Retinal pigment epithelial cell (primary cell): Measurements from ENCODE around the gene CASP5.
A peak's percentile ranks its signal among the peaks of the same experiment; 100 is the strongest.
"Not testable (repeated sequence)": the region's sequence is repeated elsewhere in the genome, so short reads cannot be mapped to it uniquely, and the experiment has no call there.

ENCODE experiments used
- DNase-seq: peaks from one replicate; pipeline ENCODE4 v3.0.0-alpha.2; 2010; ENCODE audit warnings: low read depth
- H3K4me3 ChIP-seq: 2 replicates; pipeline ENCODE4 v1.5.1; 2011; ENCODE audit warnings: mild to moderate bottlenecking, low read length, control low read depth, moderate library complexity
- TF ChIP-seq, protein P1 (sequence below): conservative IDR thresholded peaks from 2 replicates; pipeline ENCODE4 v1.5.1; 2011; ENCODE audit warnings: low read depth, low read length, control low read depth, inconsistent platforms

Gene CASP5

DNA sequence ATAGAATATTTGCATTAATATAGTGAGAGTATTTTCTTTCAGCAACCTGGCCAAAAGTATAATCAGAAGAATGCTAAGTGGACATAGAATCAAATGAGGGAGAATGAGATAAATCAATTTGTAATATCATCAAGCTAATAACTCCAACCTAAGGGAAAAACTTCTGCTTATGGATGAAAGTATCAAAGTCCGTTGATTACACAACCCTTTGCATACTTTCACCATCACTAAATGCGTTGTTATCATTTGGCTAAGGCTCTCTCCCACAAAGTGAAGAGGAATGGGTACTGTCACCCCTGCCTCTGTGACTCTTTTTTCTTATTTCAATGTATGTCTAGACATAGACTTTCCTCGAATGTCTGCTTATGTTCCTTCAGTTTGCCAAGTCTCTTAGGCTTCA lies 38.2 kb downstream of the CASP5 start:
- H3K4me3 ChIP-seq: no peak overlapping the region
- TF ChIP-seq, protein P1, sequence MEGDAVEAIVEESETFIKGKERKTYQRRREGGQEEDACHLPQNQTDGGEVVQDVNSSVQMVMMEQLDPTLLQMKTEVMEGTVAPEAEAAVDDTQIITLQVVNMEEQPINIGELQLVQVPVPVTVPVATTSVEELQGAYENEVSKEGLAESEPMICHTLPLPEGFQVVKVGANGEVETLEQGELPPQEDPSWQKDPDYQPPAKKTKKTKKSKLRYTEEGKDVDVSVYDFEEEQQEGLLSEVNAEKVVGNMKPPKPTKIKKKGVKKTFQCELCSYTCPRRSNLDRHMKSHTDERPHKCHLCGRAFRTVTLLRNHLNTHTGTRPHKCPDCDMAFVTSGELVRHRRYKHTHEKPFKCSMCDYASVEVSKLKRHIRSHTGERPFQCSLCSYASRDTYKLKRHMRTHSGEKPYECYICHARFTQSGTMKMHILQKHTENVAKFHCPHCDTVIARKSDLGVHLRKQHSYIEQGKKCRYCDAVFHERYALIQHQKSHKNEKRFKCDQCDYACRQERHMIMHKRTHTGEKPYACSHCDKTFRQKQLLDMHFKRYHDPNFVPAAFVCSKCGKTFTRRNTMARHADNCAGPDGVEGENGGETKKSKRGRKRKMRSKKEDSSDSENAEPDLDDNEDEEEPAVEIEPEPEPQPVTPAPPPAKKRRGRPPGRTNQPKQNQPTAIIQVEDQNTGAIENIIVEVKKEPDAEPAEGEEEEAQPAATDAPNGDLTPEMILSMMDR: no peak
- no peak for DNase-seq

DNA sequence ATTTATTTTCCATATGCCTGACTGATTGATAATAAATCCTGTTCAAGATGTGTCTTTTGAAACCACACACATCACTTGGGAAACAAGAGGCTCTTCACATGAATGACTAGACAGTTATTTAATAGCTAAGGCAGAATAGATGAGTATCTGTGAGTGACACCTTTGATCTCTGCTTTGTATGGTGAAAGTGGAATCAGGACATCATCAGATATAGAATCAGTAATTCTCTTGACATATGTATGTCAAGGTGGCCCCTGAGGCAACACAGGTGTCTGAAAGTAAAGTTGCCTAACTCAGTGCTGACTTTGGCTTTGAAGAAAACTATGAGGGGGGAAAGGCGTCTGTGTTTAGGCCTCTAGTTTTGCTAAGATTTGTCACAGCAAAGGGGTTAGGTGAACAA lies 43.1 kb downstream of the CASP5 start:
- TF ChIP-seq, protein P1: no peak
- no peak overlapping the region for H3K4me3 ChIP-seq
- no peak for DNase-seq

DNA sequence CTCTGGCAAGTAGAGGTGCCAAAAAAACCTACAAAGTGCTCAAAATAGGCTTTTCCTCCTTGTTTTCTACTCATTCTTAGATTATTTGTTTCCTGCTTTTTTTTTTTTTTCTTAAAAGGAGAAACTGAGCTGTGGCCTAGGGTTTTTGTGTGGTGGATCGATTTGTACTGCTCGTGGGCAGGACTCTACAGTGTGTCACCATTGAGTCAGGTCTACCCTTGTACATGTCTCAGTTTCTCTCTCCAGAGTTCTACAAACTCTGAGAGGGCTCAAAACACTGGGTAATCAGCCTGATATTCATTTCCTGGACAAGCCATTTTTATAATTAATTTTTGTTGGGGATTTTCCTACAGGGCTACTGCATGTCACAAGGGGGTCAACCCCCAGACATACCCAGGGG lies 49.4 kb downstream of the CASP5 start:
- TF ChIP-seq, protein P1: no peak
- no peak overlapping the region for H3K4me3 ChIP-seq

DNA sequence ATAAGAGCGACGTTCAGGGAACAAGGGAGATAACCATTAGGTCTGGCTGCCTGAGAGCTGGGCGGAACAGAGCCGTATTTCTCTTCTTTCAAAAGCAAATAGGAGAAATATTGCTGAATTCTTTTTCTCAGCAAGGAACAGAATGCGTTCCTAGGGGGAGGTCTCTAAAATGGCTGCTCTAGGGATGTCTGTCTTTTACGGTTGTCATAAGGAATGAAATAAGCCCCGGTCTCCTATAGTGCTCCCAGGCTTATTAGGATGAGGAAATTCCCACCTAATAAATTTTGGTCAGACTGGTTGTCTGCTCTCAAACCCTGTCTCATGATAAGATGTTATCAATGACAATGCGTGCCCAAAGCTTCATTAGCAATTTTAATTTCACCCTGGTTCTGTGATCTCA lies 50.0 kb downstream of the CASP5 start:
- DNase-seq, H3K4me3 ChIP-seq: not testable (repeated sequence)

More for the DNA sequence above, 49.4 kb downstream of the CASP5 start:
- DNase-seq: no peak

DNA sequence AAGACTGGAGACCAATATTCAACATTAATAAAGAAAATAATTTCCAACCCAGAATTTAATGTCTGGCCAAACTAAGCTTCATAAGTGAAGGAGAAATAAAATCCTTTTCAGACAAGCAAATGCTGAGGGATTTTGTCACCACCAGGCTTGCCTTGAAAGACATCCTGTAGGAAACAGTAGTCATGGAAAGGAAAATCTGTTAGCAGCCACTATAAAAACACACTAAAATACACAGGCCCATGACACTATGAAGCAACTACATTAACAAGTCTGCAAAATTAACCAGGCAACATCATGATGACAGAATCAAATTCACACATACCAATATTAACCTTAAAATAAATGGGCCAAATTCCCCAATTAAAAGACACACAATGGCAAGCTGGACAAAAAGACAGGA lies 52.2 kb downstream of the CASP5 start:
- DNase-seq: no peak
- TF ChIP-seq, protein P1: no peak
- no peak overlapping the region for H3K4me3 ChIP-seq

DNA sequence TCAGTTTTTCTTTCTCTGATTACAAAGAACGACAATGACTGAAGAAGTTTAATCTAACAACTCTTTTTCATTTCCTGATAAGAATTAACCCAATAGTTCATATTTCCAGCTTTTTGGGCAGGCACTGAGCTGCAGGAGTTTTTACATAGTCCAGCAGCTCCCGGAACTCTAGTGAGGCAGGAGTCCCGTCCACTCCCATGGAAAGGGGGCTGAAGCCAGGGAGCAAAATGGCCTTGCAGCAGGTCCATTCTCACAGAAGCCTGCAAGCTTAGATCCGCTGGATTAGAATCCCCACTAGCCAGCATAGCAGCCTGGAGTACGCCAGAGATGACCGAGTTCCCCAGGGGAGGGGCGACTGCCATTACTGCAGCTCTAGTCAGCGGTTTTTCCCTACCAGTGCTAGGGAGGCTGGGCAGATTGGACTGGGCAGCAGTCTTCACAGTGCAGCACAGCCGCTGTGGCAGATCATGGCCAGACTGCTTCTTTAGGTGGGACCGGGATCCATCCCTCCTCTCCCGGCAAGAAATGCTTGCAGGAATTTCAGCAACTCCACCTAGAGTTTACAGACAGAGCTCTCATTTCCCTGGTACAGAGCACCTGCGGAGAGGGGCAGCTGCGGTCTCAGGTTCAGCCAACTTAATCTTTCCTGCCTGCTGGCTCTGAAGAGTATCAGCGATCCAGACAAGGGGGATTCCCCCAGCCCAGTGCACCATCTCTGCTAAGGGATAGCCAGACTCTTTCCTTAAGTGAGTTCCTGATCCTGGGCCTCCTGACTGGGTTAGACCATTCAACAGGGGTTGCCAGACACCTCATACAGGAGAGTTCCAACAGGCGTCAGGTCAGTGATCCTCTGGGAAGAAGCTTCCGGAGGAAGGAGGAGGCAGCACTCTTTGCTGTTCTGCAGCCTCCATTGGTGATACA lies 53.9 kb downstream of the CASP5 start:
- DNase-seq: no peak
- TF ChIP-seq, protein P1: no peak
- H3K4me3 ChIP-seq: peak overlapping the region; percentile 55

DNA sequence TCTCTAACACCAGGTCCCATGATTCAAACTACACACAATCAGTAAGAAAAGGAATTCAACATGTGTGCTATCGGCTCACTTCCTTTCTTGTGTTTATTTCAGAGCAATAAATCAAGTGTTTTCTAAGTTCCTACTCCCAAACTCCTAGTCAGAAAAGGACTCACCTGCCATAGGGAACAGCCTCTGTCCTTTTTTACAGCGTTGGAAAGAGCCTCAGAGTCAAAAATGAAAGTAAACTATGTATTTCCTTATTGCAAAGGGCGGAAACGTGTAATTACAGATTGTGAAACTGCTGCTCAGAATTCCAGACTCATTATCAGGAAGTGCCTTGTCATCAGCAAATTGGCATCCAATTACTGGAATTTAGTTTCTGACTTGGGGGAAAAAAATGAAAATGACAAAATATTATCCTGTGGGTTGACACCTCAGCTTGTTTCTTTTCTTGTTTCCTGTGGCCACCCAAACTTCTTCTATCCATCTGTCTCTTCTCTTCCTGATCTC lies 54.6 kb downstream of the CASP5 start, which contains the start of gene CASP4:
Gene CASP4, minus strand, starts transcription at position 220 of the 501 bp plus-strand sequence. Its CDS starts 49 bp downstream, at position 171.
- peak; percentile 31 for DNase-seq
- H3K4me3 ChIP-seq: peak within 1 kb of the TSS; percentile 55
- TF ChIP-seq, protein P1: no peak
